Stomach (tissue), 9 donors: ENCODE results near the gene TESPA1. TPM values are rescaled to one million over a fixed set of nuclear protein-coding genes. Genes with fewer than 3 reads are reported as not detected.

Experiments
- DNase-seq, 2 donors: peaks; one replicate each; pipeline versions ENCODE4 v3.0.0 to v3.0.0-alpha.2; 2013 to 2019
- H3K27ac ChIP-seq, 5 donors: fragments of 200-600 bp in 4 of 5; sonication (generic) in 4 of 5; one replicate each; pipeline ENCODE4 v1.5.1; 2013 to 2019; ENCODE audit warnings: mild to moderate bottlenecking in 1 of 5, moderate library complexity in 1 of 5
- H3K27me3 ChIP-seq, 3 donors: fragments of 200-600 bp; sonication (generic); one replicate each; pipeline ENCODE4 v1.5.1; 2017 to 2019; ENCODE audit warnings: mixed run types in 1 of 3
- H3K36me3 ChIP-seq, 4 donors: fragments of 200-600 bp; sonication (generic); 1 replicate in 3 of 4; 2 replicates in 1 of 4; pipeline ENCODE4 v1.5.1; 2016 to 2019
- H3K4me1 ChIP-seq, 4 donors: fragments of 200-600 bp; sonication (generic); one replicate each; pipeline ENCODE4 v1.5.1; 2016 to 2019
- H3K4me3 ChIP-seq, 4 donors: fragments of 200-600 bp; sonication (generic) in 3 of 4; one replicate each; pipeline ENCODE4 v1.5.1; 2016 to 2019; ENCODE audit warnings: mild to moderate bottlenecking in 1 of 4
- H3K9me3 ChIP-seq, 4 donors: fragments of 200-600 bp; sonication (generic); one replicate each; pipeline ENCODE4 v1.5.1; 2016 to 2019
- EP300 ChIP-seq: sonication (generic); formaldehyde crosslinking; IDR thresholded peaks from one replicate; pipeline ENCODE4 v1.6.1; 2017; ENCODE audit warnings: antibody characterized with exemption
- POLR2A ChIP-seq, 4 donors: fragments of 450-650 bp; IDR thresholded peaks; one replicate each; pipeline ENCODE4 v1.6.1; 2016; ENCODE audit warnings: antibody characterized with exemption in 4 of 4, control low read depth in 2 of 4, mild to moderate bottlenecking in 1 of 4, moderate library complexity in 1 of 4
- POLR2AphosphoS5 ChIP-seq, 3 donors: sonication (generic); formaldehyde crosslinking; IDR thresholded peaks; one replicate each; pipeline ENCODE4 v1.6.1; 2016; ENCODE audit warnings: antibody characterized with exemption in 3 of 3
- WGBS, 5 donors: extraction: QIAGEN DNeasy Blood & Tissue Kit in 3 of 5; methylation state at CpG; one replicate each; pipeline versions ENCODE4 v1.1.5 to v1.1.7; 2013 to 2018; 5-methylcytosine and 5-hydroxymethylcytosine counted together
- intact Hi-C: fragments of 100-400 bp; cut with DNase I; formaldehyde crosslinking; loops from one replicate; pipeline ENCODE4 v1.15.1; 2023; ENCODE audit warnings: low total_unique reads
- polyA plus RNA-seq, 3 donors: library from polyadenylated mRNA; stranded (reverse); fragments of 200-250 nt; gene quantifications; one replicate each; pipeline ENCODE4 v1.2.3, GENCODE V29; 2013
- total RNA-seq, 5 donors: library from RNA; depleted of rRNA; stranded (reverse); fragments of >200 nt; gene quantifications; one replicate each; pipeline versions ENCODE4 v1.1.0 to v1.2.3, GENCODE V29; 2014 to 2016
- TF ChIP-seq, protein P1 (sequence below), 7 experiments: fragments of 450-650 bp in 4 of 7; fragments of 200-600 bp in 3 of 7; sonication (generic) in 3 of 7; IDR thresholded peaks; one replicate each; pipeline ENCODE4 v1.5.1; 2016 to 2019; ENCODE audit warnings: antibody characterized with exemption in 7 of 7, control low read depth in 2 of 7, mild to moderate bottlenecking in 1 of 7
- donor health status: healthy with polysubstance abuse.
- donor health status: Bipolar disorder and iron deficiency.
- donor health status: healthy.

Gene TESPA1
- total and polyA plus RNA-seq, 8 donors: 0.81 to 2.6 (median 1.2) TPM; not detected in 4

DNA sequence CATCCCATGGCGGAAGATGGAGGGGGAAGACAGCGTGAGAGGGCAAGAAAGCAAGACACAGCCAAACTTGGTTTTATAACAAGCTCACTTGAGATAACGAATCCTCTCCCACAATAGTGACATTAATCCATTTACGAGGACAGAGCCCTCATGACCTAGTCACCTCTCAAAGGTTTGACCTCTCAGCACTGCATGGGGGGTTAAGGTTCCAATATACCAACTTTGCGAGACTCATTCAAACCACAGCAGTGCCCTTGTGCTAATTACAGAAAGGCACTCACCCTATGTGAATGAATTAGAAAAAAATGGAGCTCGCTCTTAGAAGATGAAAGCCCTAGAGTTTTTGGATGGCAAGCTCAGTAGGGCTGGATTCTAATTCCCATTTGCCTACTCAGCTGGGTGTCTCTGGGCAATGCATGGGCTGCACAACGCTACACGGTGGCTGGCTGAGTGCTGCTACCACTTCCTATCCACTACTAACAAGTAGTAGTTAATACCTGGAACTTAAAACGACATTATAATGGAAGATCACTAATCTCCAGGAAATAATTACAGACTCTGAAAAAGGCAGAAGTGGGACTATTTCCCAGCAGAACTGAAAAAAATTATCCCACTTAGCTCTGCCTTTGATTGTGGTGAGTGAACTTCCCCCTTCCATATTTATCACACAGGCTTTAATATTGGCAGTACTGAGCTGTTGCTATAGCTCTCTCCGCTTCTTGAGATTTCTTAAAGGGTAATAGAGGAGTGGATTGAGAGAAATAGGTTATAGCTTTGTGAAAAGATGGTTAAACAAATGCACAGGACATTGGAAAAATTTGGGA is 27.5 kb downstream of the TESPA1 start:
- intact Hi-C loops: loop anchor here (10.0 kb wide), 1 partner anchor 92 kb away; no protein-coding TSS in a partner anchor
- WGBS, 5 donors: 74 to 83% (median 78%) methylated on average over 10 of the region's 10 CpGs

DNA sequence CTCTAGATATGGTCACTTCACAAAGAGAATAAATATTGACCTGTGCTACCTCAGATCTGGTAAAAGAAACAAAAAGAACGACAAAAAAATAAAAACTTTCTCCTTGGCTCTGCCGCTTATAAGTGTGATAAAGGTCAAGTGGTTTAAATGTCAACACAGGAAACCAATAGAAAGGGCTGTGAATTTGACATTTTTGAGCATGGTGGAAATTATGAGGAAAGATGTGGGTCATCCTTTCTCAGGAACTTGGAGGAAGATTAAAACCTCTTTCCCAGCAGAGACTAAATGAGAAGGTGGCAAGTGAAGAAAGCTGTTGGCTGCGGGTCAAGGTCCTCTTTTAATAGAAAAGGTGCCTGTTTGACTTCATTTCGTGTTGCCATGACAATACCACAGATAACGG is 28.2 kb downstream of the TESPA1 start:
- Histone ChIP-seq H3K4me3 (no peak overlapping the region), H3K27me3 (peaks cover 0 to 7% (median 0%) of the 10 kb centered on the region in 3 donors), H3K4me1 (no peaks in the 10 kb centered on the region), H3K27ac (no peak overlapping the region), H3K36me3 (no peaks in the 10 kb centered on the region), H3K9me3 (no peaks in the 10 kb centered on the region)
- WGBS, 5 donors: 46 to 64% (median 47%) methylated on average over 5 of the region's 5 CpGs
- intact Hi-C loops: loop anchor here (10.0 kb wide), 1 partner anchor 92 kb away; no protein-coding TSS in a partner anchor
- TF ChIP-seq POLR2A (IDR thresholded peaks at IDR 0.05) (no peak), POLR2AphosphoS5 (IDR thresholded peaks at IDR 0.05) (no peak), EP300 (no peak)
- TF ChIP-seq, protein P1, sequence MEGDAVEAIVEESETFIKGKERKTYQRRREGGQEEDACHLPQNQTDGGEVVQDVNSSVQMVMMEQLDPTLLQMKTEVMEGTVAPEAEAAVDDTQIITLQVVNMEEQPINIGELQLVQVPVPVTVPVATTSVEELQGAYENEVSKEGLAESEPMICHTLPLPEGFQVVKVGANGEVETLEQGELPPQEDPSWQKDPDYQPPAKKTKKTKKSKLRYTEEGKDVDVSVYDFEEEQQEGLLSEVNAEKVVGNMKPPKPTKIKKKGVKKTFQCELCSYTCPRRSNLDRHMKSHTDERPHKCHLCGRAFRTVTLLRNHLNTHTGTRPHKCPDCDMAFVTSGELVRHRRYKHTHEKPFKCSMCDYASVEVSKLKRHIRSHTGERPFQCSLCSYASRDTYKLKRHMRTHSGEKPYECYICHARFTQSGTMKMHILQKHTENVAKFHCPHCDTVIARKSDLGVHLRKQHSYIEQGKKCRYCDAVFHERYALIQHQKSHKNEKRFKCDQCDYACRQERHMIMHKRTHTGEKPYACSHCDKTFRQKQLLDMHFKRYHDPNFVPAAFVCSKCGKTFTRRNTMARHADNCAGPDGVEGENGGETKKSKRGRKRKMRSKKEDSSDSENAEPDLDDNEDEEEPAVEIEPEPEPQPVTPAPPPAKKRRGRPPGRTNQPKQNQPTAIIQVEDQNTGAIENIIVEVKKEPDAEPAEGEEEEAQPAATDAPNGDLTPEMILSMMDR (IDR thresholded peaks at IDR 0.05): no peak
- DNase-seq: no peak

More for the DNA sequence above, 27.5 kb downstream of the TESPA1 start:
- Histone ChIP-seq H3K4me3 (no peak overlapping the region), H3K36me3 (no peaks in the 10 kb centered on the region), H3K27ac (no peak overlapping the region), H3K9me3 (no peaks in the 10 kb centered on the region), H3K27me3 (peaks cover 0 to 7% (median 0%) of the 10 kb centered on the region in 3 donors), H3K4me1 (no peaks in the 10 kb centered on the region)
- TF ChIP-seq POLR2A (IDR thresholded peaks at IDR 0.05) (no peak), POLR2AphosphoS5 (IDR thresholded peaks at IDR 0.05) (no peak), EP300 (no peak)
- TF ChIP-seq, protein P1 (IDR thresholded peaks at IDR 0.05): no peak
- DNase-seq: no peak

DNA sequence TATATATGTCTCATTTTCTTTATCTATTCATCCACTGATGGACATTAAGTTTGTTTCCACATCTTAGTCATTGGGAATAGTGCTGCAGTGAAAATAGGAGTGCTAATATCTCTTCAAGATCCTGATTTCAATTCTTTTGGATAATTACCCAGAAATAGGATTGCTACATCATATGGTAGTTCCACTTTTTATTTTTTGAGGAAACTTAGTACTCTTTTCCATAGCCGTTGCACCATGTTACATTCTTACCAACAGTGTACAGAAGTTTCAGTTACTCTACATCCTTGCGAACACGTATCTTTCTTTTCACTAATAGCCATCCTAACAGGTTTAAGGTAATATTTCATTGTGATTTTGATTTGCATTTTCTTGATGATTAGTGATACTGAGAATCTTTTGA is 29.8 kb downstream of the TESPA1 start:
- WGBS, 5 donors: 60 to 96% (median 84%) methylated on average over 3 of the region's 3 CpGs
- no peaks in the 10 kb centered on the region for H3K36me3 ChIP-seq
- no peaks in the 10 kb centered on the region for H3K4me1 ChIP-seq
- no peak overlapping the region for H3K27ac ChIP-seq
- intact Hi-C loops: loop anchor here (10.0 kb wide), 1 partner anchor 90 kb away; no protein-coding TSS in a partner anchor
- DNase-seq: no peak
- TF ChIP-seq POLR2A (IDR thresholded peaks at IDR 0.05) (no peak), POLR2AphosphoS5 (IDR thresholded peaks at IDR 0.05) (no peak), EP300 (no peak)
- TF ChIP-seq, protein P1 (IDR thresholded peaks at IDR 0.05): no peak
- no peaks in the 10 kb centered on the region for H3K9me3 ChIP-seq
- H3K4me3 ChIP-seq: no peak overlapping the region
- peaks cover 0 to 7% (median 0%) of the 10 kb centered on the region in 3 donors for H3K27me3 ChIP-seq

DNA sequence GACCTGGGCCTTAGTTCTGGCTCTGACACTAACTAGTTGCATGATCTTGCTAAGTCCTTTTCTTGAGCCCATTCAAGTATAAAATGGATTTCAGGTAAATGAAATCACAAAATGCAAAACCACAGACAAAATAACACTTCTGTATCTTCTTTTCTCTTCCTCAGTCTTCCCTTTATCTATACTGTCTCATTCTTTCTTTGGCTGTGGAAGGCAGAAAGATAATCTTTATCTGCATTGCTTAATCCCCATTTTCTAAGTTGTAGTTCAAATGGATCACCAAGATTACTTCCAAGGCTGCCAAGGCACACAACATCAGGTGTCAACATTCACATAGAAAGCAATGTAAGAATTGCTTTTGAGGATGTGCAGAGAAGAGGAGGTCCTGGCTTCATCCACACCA is 30.3 kb downstream of the TESPA1 start:
- intact Hi-C loops: loop anchor here (10.0 kb wide), 1 partner anchor 89 kb away; no protein-coding TSS in a partner anchor
- Histone ChIP-seq H3K36me3 (no peaks in the 10 kb centered on the region), H3K4me3 (no peak overlapping the region), H3K4me1 (no peaks in the 10 kb centered on the region), H3K27me3 (peaks cover 0 to 3% (median 0%) of the 10 kb centered on the region in 3 donors), H3K9me3 (no peaks in the 10 kb centered on the region), H3K27ac (no peak overlapping the region)
- TF ChIP-seq, protein P1 (IDR thresholded peaks at IDR 0.05): no peak
- TF ChIP-seq POLR2A (IDR thresholded peaks at IDR 0.05) (no peak), EP300 (no peak), POLR2AphosphoS5 (IDR thresholded peaks at IDR 0.05) (no peak)
- DNase-seq: no peak
